ENCODE measurements around the gene GNMT.

GRCh38 chr6:42938428-42938796, 22.1 kb upstream of the GNMT start:
- TF ChIP-seq, protein P1, sequence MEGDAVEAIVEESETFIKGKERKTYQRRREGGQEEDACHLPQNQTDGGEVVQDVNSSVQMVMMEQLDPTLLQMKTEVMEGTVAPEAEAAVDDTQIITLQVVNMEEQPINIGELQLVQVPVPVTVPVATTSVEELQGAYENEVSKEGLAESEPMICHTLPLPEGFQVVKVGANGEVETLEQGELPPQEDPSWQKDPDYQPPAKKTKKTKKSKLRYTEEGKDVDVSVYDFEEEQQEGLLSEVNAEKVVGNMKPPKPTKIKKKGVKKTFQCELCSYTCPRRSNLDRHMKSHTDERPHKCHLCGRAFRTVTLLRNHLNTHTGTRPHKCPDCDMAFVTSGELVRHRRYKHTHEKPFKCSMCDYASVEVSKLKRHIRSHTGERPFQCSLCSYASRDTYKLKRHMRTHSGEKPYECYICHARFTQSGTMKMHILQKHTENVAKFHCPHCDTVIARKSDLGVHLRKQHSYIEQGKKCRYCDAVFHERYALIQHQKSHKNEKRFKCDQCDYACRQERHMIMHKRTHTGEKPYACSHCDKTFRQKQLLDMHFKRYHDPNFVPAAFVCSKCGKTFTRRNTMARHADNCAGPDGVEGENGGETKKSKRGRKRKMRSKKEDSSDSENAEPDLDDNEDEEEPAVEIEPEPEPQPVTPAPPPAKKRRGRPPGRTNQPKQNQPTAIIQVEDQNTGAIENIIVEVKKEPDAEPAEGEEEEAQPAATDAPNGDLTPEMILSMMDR (IDR thresholded peaks at IDR 0.05) = no peak
- no peak for TF ChIP-seq EP300 (IDR thresholded peaks at IDR 0.05)
- no peak for TF ChIP-seq POLR2AphosphoS5 (IDR thresholded peaks at IDR 0.05)

Data from gastroesophageal sphincter (tissue), 3 donors.